GM21526 (cell line): Measurements from ENCODE around the gene GPR179.

Experiments
- ATAC-seq: cut with Tn5 transposase; IDR thresholded peaks from one replicate; pipeline ENCODE4 v1.9.1; 2021; ENCODE audit warnings: moderate library complexity; ENCODE audit not compliant: unreplicated experiment, low FRiP score

The GPR179 gene

GRCh38 chr17:38343608-38344419, at the start of gene GPR179:
Gene GPR179, minus strand, starts transcription at chr17:38343956. Its CDS starts 167 bp downstream, at chr17:38343789.
- ATAC-seq = no peak

GRCh38 chr17:38379448-38379847, 35.7 kb upstream of the GPR179 start:
- ATAC-seq = no peak

GRCh38 chr17:38369124-38369886, 25.5 kb upstream of the GPR179 start:
- no peak for ATAC-seq

- ATAC-seq = no peak
Observed at GRCh38 chr17:38364741-38365140, 21.0 kb upstream of the GPR179 start.

GRCh38 chr17:38363016-38363415, 19.3 kb upstream of the GPR179 start:
- no peak for ATAC-seq

- ATAC-seq = no peak
Observed at GRCh38 chr17:38361694-38362465, 18.1 kb upstream of the GPR179 start.

GRCh38 chr17:38358586-38359513, 15.1 kb upstream of the GPR179 start:
- no peak for ATAC-seq

GRCh38 chr17:38357486-38358123, 13.8 kb upstream of the GPR179 start:
- no peak for ATAC-seq

GRCh38 chr17:38355251-38355650, 11.5 kb upstream of the GPR179 start:
- no peak for ATAC-seq

- ATAC-seq = no peak
Observed at GRCh38 chr17:38354466-38354865, 10.7 kb upstream of the GPR179 start.

- no peak for ATAC-seq
Observed at GRCh38 chr17:38353668-38354067, 9.9 kb upstream of the GPR179 start.

- no peak for ATAC-seq
Observed at GRCh38 chr17:38353086-38353604, 9.4 kb upstream of the GPR179 start.

- ATAC-seq = no peak
Observed at GRCh38 chr17:38352245-38353085, 8.7 kb upstream of the GPR179 start.

- peak; percentile 88 for ATAC-seq
Observed at GRCh38 chr17:38351412-38352222, 7.9 kb upstream of the GPR179 start, which contains the start of gene SOCS7. Gene SOCS7, plus strand, starts transcription at chr17:38351844. Its CDS starts 209 bp downstream, at chr17:38352053.

GRCh38 chr17:38350035-38350434, 6.3 kb upstream of the GPR179 start:
- ATAC-seq = no peak

GRCh38 chr17:38349097-38349730, 5.5 kb upstream of the GPR179 start:
- ATAC-seq = no peak

- no peak for ATAC-seq
Observed at GRCh38 chr17:38345743-38346142, 2.0 kb upstream of the GPR179 start.
